ENCODE measurements around the gene SPACA4. TPM values are rescaled to one million over a fixed set of nuclear protein-coding genes. Genes with fewer than 3 reads are reported as not detected.

The SPACA4 gene
- polyA plus RNA-seq, 1 donor (not counting 4 experiments of a cell fraction or from before 2014, with no cell fraction given): 0.08 TPM

GRCh38 chr19:48624067-48624594 is 17.6 kb downstream of the SPACA4 start:
- no peak for TF ChIP-seq EZH2 (IDR thresholded peaks at IDR 0.05; ENCODE audit: low read length)
- TF ChIP-seq CTCF (optimal IDR thresholded peaks at IDR 0.05 in 1 of 3, IDR thresholded peaks at IDR 0.05 in 1 of 3, conservative IDR thresholded peaks at IDR 0.05 in 1 of 3; ENCODE audit: extremely low read depth in 1 of 3, insufficient read depth in 2 of 3, low read length in 3 of 3): no peak
- dilution Hi-C loops (cut with MboI; ENCODE audit: extremely low pct_ligation_motif_present, low sequenced_read_pairs): no loop called here
- Histone ChIP-seq H3K36me3 (ENCODE audit: control insufficient read depth in 2 of 2, extremely low read depth in 1 of 2, insufficient read depth in 2 of 2, low read length in 2 of 2) (peaks cover 1 to 4% of the 10 kb centered on the region in 2 experiments), H3K4me2 (ENCODE audit: control insufficient read depth, extremely low read depth, insufficient read depth, low read depth, low read length) (peak overlapping the region; percentile 98), H3K4me3 (ENCODE audit: control insufficient read depth in 2 of 3, extremely low read depth in 1 of 3, insufficient read depth in 2 of 3, low read depth in 1 of 3, low read length in 3 of 3) (peak overlapping the region; percentile 34 to 73 (median 66)), H3K4me1 (ENCODE audit: control insufficient read depth, extremely low read depth, insufficient read depth, low read length) (peaks cover 23% of the 10 kb centered on the region), H3K79me2 (ENCODE audit: control insufficient read depth, insufficient read depth, low read length) (peaks cover 3% of the 10 kb centered on the region), H3K9me1 (ENCODE audit: control insufficient read depth, extremely low read depth, insufficient read depth, low read length) (no peaks in the 10 kb centered on the region), H2AFZ (ENCODE audit: control insufficient read depth, low read length) (peak overlapping the region; percentile 93), H3K9me3 (ENCODE audit: control insufficient read depth, low read depth, low read length) (no peaks in the 10 kb centered on the region), H3K27ac (ENCODE audit: control insufficient read depth, insufficient read depth, low read length) (peak overlapping the region; percentile 78), H4K20me1 (ENCODE audit: control insufficient read depth, extremely low read depth, insufficient read depth, low read length) (no peaks in the 10 kb centered on the region), H3K27me3 (ENCODE audit: control insufficient read depth, extremely low read depth, insufficient read depth, low read length) (no peaks in the 10 kb centered on the region), H3K9ac (ENCODE audit: control insufficient read depth, extremely low read depth, insufficient read depth, low read length) (peak overlapping the region; percentile 78)
- DNase-seq (ENCODE audit: low read depth, low spot score): no peak
- FAIRE-seq: no peak

GRCh38 chr19:48624791-48625723 is 18.5 kb downstream of the SPACA4 start:
- Histone ChIP-seq H3K4me3 (ENCODE audit: control insufficient read depth in 2 of 3, extremely low read depth in 1 of 3, insufficient read depth in 2 of 3, low read depth in 1 of 3, low read length in 3 of 3) (peak overlapping the region in 2 of 3 experiments; percentile 34 to 73), H3K27ac (ENCODE audit: control insufficient read depth, insufficient read depth, low read length) (peak overlapping the region; percentile 47), H2AFZ (ENCODE audit: control insufficient read depth, low read length) (no peak overlapping the region), H3K9me1 (ENCODE audit: control insufficient read depth, extremely low read depth, insufficient read depth, low read length) (no peaks in the 10 kb centered on the region), H4K20me1 (ENCODE audit: control insufficient read depth, extremely low read depth, insufficient read depth, low read length) (no peaks in the 10 kb centered on the region), H3K9me3 (ENCODE audit: control insufficient read depth, low read depth, low read length) (no peaks in the 10 kb centered on the region), H3K4me2 (ENCODE audit: control insufficient read depth, extremely low read depth, insufficient read depth, low read depth, low read length) (peak overlapping the region; percentile 75), H3K79me2 (ENCODE audit: control insufficient read depth, insufficient read depth, low read length) (peaks cover 3% of the 10 kb centered on the region), H3K9ac (ENCODE audit: control insufficient read depth, extremely low read depth, insufficient read depth, low read length) (peak overlapping the region; percentile 67), H3K36me3 (ENCODE audit: control insufficient read depth in 2 of 2, extremely low read depth in 1 of 2, insufficient read depth in 2 of 2, low read length in 2 of 2) (peaks cover 1 to 4% of the 10 kb centered on the region in 2 experiments), H3K4me1 (ENCODE audit: control insufficient read depth, extremely low read depth, insufficient read depth, low read length) (peaks cover 18% of the 10 kb centered on the region), H3K27me3 (ENCODE audit: control insufficient read depth, extremely low read depth, insufficient read depth, low read length) (no peaks in the 10 kb centered on the region)
- FAIRE-seq (no peak), DNase-seq (ENCODE audit: low read depth, low spot score) (no peak)
- dilution Hi-C loops (cut with MboI; ENCODE audit: extremely low pct_ligation_motif_present, low sequenced_read_pairs): no loop called here
- no peak for TF ChIP-seq CTCF (optimal IDR thresholded peaks at IDR 0.05 in 1 of 3, IDR thresholded peaks at IDR 0.05 in 1 of 3, conservative IDR thresholded peaks at IDR 0.05 in 1 of 3; ENCODE audit: extremely low read depth in 1 of 3, insufficient read depth in 2 of 3, low read length in 3 of 3)
- TF ChIP-seq EZH2 (IDR thresholded peaks at IDR 0.05; ENCODE audit: low read length): no peak
